GM12801 (cell line): ENCODE measurements around the gene GP1BB.

Experiments used
- TF ChIP-seq, protein P1 (sequence below): IDR thresholded peaks from one replicate; pipeline ENCODE4 v1.5.1; 2011; ENCODE audit warnings: control low read depth; ENCODE audit not compliant: insufficient read length; ENCODE audit errors: extremely low read depth

GP1BB gene

DNA sequence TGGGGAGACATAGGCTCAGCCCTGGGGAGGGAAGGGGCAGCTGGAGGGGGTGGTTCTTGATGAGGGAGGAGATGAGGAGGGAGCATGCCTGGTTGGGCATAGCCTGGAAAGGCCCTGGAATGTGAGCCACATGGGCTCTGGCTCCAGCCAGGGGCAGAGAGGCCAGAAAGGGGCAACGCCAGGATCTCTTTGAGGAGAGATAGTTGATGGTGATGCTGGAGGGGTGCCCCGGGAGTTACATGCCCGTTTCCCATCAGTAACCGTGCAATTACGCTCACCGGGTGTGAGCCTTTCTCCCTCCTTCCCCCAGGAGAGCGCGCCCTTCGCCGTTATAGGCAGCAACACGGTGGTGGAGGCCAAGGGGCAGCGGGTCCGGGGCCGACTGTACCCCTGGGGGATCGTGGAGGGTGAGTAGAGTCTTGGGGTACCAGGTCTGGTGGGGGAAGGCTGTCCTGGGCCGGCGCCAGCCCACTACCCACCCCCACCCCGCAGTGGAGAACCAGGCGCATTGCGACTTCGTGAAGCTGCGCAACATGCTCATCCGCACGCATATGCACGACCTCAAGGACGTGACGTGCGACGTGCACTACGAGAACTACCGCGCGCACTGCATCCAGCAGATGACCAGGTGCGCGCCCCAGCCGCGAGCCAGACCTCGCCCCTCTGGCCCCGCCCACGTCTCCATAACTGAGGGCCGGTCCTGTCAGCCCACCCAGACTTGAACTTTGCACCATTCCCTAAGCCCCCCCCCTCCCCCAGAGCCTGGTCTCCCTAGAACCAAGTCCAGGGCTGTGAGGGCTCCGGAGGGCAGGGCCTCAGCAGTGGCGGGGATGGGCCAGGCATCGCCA, 1.8 kb upstream of the GP1BB start:
- TF ChIP-seq, protein P1, sequence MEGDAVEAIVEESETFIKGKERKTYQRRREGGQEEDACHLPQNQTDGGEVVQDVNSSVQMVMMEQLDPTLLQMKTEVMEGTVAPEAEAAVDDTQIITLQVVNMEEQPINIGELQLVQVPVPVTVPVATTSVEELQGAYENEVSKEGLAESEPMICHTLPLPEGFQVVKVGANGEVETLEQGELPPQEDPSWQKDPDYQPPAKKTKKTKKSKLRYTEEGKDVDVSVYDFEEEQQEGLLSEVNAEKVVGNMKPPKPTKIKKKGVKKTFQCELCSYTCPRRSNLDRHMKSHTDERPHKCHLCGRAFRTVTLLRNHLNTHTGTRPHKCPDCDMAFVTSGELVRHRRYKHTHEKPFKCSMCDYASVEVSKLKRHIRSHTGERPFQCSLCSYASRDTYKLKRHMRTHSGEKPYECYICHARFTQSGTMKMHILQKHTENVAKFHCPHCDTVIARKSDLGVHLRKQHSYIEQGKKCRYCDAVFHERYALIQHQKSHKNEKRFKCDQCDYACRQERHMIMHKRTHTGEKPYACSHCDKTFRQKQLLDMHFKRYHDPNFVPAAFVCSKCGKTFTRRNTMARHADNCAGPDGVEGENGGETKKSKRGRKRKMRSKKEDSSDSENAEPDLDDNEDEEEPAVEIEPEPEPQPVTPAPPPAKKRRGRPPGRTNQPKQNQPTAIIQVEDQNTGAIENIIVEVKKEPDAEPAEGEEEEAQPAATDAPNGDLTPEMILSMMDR: no peak

GRCh38 chr22:19722178-19722981, 959 bp upstream of the GP1BB start:
- TF ChIP-seq, protein P1: no peak

GRCh38 chr22:19722982-19723231, 432 bp upstream of the GP1BB start:
- TF ChIP-seq, protein P1: no peak

DNA sequence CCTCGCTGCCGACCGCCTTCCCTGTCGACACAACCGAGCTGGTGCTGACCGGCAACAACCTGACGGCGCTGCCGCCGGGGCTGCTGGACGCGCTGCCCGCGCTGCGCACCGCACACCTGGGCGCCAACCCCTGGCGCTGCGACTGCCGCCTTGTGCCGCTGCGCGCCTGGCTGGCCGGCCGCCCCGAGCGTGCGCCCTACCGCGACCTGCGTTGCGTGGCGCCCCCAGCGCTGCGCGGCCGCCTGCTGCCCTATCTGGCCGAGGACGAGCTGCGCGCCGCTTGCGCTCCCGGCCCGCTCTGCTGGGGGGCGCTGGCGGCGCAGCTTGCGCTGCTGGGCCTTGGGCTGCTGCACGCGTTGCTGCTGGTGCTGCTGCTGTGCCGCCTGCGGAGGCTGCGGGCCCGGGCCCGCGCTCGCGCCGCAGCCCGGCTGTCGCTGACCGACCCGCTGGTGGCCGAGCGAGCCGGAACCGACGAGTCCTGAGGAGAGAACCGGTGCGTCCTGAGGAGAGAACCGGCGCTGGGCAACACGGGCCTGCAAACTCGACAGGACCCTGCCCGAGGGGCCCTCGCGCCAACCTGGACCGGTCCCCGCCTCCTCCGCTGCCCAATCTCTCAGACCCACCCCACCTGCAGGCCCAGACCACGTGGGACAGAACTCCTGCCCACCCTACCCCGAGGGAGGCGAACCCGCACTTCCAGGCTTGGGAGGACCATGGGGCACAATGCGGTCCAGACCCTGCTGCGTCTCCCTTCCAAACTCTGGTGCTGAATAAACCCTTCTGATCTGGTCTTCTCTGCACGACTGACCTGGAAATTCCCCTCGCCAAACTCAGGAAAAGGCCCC, 866 bp downstream of the GP1BB start:
- TF ChIP-seq, protein P1: no peak

- TF ChIP-seq, protein P1: no peak
Measured at GRCh38 chr22:19724927-19725661, 1.8 kb downstream of the GP1BB start.

GRCh38 chr22:19727310-19728150, 4.2 kb downstream of the GP1BB start:
- TF ChIP-seq, protein P1: no peak
